ENCODE results near the gene ADRA2A.

The ADRA2A gene

DNA sequence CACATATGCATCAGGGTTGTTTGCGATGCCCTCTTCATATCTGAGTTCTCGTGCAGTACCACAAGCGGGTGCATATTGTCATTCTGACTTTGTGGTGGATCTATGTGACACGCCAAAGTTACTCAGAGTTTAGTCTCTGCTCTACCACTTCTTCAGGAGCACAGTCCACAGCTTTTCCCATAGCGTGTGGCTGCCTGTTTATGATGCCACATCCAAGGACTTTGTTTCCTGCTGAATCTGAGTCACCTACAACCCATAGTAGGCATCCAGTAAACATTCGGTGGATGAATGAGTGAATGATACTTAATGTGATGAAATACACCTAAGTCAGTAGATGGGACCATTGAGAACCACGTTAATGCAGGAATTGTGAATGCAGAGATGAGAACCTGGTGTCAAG, 15.0 kb downstream of the ADRA2A start:
- Mint-ChIP-seq H3K27me3 (peaks cover 24% of the 10 kb centered on the region), H3K9me3 (no peaks in the 10 kb centered on the region), H3K27ac (no peak overlapping the region), H3K4me3 (no peak overlapping the region), H3K4me1 (no peaks in the 10 kb centered on the region), H3K36me3 (no peaks in the 10 kb centered on the region)
- CTCF ChIA-PET = no interaction called here
- no peak for DNase-seq

DNA sequence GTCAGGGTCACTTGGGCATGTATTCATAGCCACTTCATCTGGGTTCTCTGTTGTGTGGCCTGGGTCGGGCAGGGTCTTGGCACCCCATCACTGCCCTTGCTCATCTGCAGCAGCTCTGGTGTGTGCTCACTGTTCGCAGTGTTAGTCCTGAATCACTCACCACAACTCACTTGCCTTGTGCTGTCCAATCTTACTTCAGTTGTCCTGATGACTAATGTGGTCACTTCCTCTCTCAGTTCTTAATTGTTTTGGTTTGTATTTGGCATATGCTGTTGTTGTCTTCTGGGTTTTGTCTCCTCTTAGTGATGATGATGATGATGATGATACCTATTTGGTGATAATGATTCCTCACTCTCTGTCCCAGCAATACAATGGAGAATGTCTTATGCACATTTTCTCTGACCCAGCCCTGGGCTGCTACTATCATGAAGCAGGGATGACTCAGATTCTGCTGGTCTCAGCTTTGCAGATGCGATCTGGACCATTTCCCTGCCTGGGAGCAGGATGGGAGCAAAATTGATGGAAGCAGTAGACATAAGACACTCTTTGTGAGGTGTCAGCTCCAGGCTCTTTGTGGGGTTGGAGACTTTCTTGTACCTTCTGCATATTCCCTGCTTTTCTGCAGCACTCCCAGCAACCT, 17.0 kb downstream of the ADRA2A start:
- Mint-ChIP-seq H3K36me3 (no peaks in the 10 kb centered on the region), H3K27me3 (peaks cover 24% of the 10 kb centered on the region), H3K4me1 (no peaks in the 10 kb centered on the region), H3K27ac (no peak overlapping the region), H3K4me3 (no peak overlapping the region), H3K9me3 (no peaks in the 10 kb centered on the region)
- no peak for DNase-seq
- CTCF ChIA-PET = no interaction called here

DNA sequence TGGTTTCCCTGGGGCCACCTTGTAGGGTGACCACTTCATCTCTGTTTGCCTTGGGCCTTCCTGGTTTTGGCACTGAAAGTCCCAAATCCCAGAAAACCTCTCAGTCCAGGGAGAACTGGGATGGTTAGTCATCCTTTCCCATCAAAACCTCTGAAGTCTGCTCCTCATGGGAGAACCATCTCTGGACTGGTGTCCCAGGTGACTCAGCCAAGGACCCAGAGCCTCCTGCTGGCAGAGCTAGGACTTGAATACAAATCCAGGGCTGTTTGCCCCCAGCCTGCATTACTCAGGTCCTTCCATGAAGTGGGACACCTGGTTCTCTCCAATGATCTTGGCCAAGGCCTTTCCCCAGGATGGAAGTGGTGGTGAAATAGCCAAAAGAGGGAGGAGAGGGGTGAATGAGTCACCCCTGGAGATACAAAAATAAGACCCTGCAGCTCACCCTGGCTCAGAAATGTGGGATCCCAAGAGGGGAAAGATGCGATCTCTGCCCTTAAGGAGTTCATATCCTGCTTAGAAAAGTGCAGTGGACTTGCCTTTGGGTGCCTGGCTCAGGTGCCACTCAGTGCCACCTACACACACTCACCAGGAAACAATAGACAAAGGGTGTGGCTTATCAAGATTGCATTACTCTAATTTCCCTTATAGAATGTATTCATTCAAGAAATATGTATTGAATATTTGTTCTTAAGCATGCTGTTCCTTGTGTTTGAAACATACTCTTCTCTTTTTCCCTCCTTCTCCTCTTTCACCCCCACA, 22.0 kb downstream of the ADRA2A start:
- CTCF ChIA-PET = no interaction called here
- Mint-ChIP-seq H3K9me3 (no peaks in the 10 kb centered on the region), H3K27ac (no peak overlapping the region), H3K4me3 (no peak overlapping the region), H3K27me3 (peaks cover 12% of the 10 kb centered on the region), H3K4me1 (no peaks in the 10 kb centered on the region), H3K36me3 (no peaks in the 10 kb centered on the region)
- DNase-seq = no peak

DNA sequence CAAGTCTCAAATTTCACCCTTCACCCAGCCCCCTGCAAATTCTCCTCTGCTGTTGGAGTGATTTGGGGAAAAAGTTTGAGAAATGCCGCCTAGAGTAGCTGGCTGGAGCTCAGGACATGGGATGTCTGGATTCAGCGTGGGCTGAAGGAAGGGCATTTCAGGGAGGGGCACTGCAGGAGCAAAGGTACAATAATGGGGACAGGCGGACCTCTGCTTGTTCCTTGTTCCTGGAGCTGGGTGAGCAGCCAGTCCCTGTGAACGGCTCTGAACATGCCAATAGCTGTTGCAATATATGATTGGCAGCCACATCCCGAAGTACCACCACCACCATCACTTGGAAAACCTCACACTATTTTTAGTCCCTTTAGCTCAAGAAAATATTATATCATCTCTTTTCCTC, 23.4 kb downstream of the ADRA2A start:
- Mint-ChIP-seq H3K36me3 (no peaks in the 10 kb centered on the region), H3K27me3 (peaks cover 12% of the 10 kb centered on the region), H3K9me3 (no peaks in the 10 kb centered on the region), H3K27ac (no peak overlapping the region), H3K4me3 (no peak overlapping the region), H3K4me1 (no peaks in the 10 kb centered on the region)
- DNase-seq = no peak
- CTCF ChIA-PET = no interaction called here

DNA sequence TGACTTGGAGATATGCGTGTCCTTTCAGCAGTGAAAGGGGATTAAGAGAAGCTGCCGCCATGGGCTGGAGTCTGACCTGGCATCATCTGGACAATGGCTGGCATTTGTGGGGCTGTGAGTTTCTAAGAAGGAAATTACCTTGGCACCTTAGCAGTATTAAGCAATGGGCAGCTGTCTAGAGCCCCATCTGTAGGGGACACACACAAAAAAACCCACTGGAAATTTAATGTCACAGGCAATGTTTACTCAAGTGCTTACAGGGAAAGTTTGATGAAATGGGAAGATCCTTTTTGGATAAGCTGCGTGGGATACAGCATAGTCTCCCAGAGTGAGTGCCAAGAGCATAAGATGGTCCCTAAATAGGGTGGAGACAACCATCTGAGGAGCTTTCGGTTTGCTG, 25.0 kb downstream of the ADRA2A start:
- no peaks in the 10 kb centered on the region for H3K4me1 Mint-ChIP-seq
- H3K9me3 Mint-ChIP-seq = no peaks in the 10 kb centered on the region
- H3K36me3 Mint-ChIP-seq = no peaks in the 10 kb centered on the region
- no peak for DNase-seq
- peaks cover 12% of the 10 kb centered on the region for H3K27me3 Mint-ChIP-seq
- no peak overlapping the region for H3K27ac Mint-ChIP-seq
- no peak overlapping the region for H3K4me3 Mint-ChIP-seq
- CTCF ChIA-PET = no interaction called here

GRCh38 chr10:111102359-111102837, 25.6 kb downstream of the ADRA2A start:
- H3K4me3 Mint-ChIP-seq = no peak overlapping the region
- no peaks in the 10 kb centered on the region for H3K36me3 Mint-ChIP-seq
- H3K9me3 Mint-ChIP-seq = no peaks in the 10 kb centered on the region
- CTCF ChIA-PET = no interaction called here
- no peaks in the 10 kb centered on the region for H3K4me1 Mint-ChIP-seq
- peaks cover 12% of the 10 kb centered on the region for H3K27me3 Mint-ChIP-seq
- H3K27ac Mint-ChIP-seq = no peak overlapping the region
- no peak for DNase-seq

DNA sequence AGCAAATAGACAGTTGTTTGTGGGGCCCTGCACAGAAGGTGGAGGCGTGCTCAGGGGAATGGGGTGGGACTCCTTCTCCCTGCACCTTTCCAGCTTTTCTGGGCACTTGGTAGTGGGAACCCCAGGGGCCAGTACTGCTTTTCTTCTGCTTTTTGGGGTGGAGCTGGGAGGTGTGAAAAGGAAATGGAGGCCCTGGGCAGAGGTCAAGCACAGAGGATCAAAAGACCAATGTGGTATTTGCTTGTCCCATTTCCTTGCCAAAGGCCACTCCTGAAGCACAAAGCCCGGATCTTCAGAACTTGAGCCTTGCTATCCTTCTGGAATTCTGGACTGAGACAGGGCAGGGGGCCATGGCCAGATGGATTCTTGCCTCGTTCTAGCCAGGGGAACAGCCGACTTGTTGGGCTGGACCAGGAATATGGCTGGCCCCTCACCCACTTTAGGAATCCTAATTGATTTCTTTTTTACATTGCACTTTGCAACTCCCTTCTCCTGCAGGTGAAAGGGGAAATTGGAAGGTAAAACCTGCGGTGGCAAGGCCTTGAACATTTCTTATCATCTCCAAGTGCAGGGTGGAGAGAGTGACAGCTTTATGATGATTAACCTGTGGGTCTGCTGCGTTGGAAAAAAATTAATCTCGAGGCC, 26.5 kb downstream of the ADRA2A start:
- H3K9me3 Mint-ChIP-seq = no peaks in the 10 kb centered on the region
- no peak for DNase-seq
- H3K36me3 Mint-ChIP-seq = no peaks in the 10 kb centered on the region
- CTCF ChIA-PET = no interaction called here
- no peaks in the 10 kb centered on the region for H3K4me1 Mint-ChIP-seq
- H3K27me3 Mint-ChIP-seq = peaks cover 12% of the 10 kb centered on the region
- no peak overlapping the region for H3K27ac Mint-ChIP-seq
- no peak overlapping the region for H3K4me3 Mint-ChIP-seq

- DNase-seq = no peak
- Mint-ChIP-seq H3K27me3 (peaks cover 7% of the 10 kb centered on the region), H3K4me1 (no peaks in the 10 kb centered on the region), H3K27ac (no peak overlapping the region), H3K4me3 (no peak overlapping the region), H3K9me3 (no peaks in the 10 kb centered on the region), H3K36me3 (no peaks in the 10 kb centered on the region)
- CTCF ChIA-PET = no interaction called here
Measured at GRCh38 chr10:111104811-111105210, 28.0 kb downstream of the ADRA2A start.

GRCh38 chr10:111106081-111106480, 29.3 kb downstream of the ADRA2A start:
- Mint-ChIP-seq H3K27me3 (peaks cover 4% of the 10 kb centered on the region), H3K27ac (no peak overlapping the region), H3K9me3 (no peaks in the 10 kb centered on the region), H3K36me3 (no peaks in the 10 kb centered on the region), H3K4me3 (no peak overlapping the region), H3K4me1 (no peaks in the 10 kb centered on the region)
- DNase-seq = no peak
- CTCF ChIA-PET = no interaction called here

DNA sequence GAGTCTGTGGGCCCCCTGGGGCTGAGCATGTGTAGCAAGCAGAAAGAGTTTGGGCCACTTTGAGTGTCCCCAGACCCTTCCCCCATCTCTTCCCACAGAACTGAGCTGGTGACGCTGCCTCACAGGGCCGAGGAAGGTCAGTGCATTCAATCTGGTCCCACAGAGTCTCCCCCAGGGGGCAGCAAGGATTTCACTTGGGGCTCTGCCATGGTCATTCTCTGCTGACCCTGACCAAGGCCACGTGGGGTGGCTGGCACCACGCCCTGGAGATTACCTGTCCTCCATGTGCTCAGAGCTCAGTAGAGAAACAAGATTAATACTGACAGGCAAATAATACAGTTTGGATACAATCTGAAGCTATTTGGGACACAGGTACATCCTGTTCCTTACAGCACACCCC, 30.2 kb downstream of the ADRA2A start:
- Mint-ChIP-seq H3K27ac (no peak overlapping the region), H3K4me1 (no peaks in the 10 kb centered on the region), H3K4me3 (no peak overlapping the region), H3K36me3 (no peaks in the 10 kb centered on the region), H3K9me3 (no peaks in the 10 kb centered on the region), H3K27me3 (peaks cover 3% of the 10 kb centered on the region)
- no peak for DNase-seq
- CTCF ChIA-PET = no interaction called here

DNA sequence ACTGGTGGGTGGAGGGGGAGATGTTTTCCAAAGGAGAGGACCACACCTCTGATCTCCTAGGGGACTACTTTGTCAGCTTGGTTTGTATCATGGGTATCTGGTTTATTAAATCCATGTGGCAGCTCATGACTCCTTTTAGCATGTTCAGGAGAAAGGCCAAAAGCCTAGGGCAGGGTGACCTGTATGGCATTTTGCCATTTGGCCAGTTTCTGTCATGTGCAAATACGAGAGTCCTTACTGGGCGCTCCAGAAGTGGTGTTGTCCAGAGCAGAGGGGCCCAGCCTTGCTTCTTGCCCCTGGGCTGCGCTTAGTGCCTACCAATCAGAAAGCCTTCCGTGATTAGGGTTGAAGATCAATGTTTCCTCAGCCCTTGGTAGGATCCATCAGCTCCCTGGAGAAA, 31.0 kb downstream of the ADRA2A start:
- Mint-ChIP-seq H3K9me3 (no peaks in the 10 kb centered on the region), H3K27ac (no peak overlapping the region), H3K4me1 (no peaks in the 10 kb centered on the region), H3K36me3 (no peaks in the 10 kb centered on the region), H3K4me3 (no peak overlapping the region), H3K27me3 (peaks cover 3% of the 10 kb centered on the region)
- DNase-seq = no peak
- CTCF ChIA-PET = no interaction called here

DNA sequence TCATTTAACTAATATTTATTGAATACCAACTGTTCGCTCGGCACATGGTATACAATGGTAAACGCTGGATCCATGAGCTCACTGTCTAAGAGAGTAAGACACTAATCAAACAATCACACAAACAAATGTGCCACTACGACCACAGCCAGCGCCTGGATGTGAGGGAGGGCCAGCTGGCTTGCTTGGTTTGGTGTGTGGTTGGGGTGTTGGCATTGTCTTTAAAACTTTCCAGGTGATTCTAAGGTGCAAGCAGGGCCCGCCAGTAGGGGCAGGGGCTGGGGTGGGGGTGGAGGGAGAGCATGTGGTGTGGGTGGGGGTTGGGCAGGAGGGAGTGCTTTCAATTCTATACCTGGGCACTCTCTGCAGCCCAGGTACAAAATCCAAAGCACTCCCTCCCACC, 31.6 kb downstream of the ADRA2A start:
- Mint-ChIP-seq H3K27ac (no peak overlapping the region), H3K4me1 (no peaks in the 10 kb centered on the region), H3K4me3 (no peak overlapping the region), H3K9me3 (no peaks in the 10 kb centered on the region), H3K27me3 (peaks cover 3% of the 10 kb centered on the region), H3K36me3 (no peaks in the 10 kb centered on the region)
- DNase-seq = no peak
- CTCF ChIA-PET = no interaction called here

- H3K9me3 Mint-ChIP-seq = no peaks in the 10 kb centered on the region
- no peaks in the 10 kb centered on the region for H3K36me3 Mint-ChIP-seq
- peaks cover 9% of the 10 kb centered on the region for H3K4me1 Mint-ChIP-seq
- CTCF ChIA-PET = no interaction called here
- peaks cover 3% of the 10 kb centered on the region for H3K27me3 Mint-ChIP-seq
- no peak overlapping the region for H3K27ac Mint-ChIP-seq
- DNase-seq = no peak
- H3K4me3 Mint-ChIP-seq = no peak overlapping the region
Measured at GRCh38 chr10:111109501-111110242, 32.8 kb downstream of the ADRA2A start.

- no peaks in the 10 kb centered on the region for H3K36me3 Mint-ChIP-seq
- H3K27ac Mint-ChIP-seq = no peak overlapping the region
- no peak for DNase-seq
- H3K27me3 Mint-ChIP-seq = peaks cover 3% of the 10 kb centered on the region
- CTCF ChIA-PET = no interaction called here
- no peak overlapping the region for H3K4me3 Mint-ChIP-seq
- H3K4me1 Mint-ChIP-seq = peaks cover 11% of the 10 kb centered on the region
- H3K9me3 Mint-ChIP-seq = no peaks in the 10 kb centered on the region
Measured at GRCh38 chr10:111110771-111111170, 33.9 kb downstream of the ADRA2A start.

Measured in activated naive CD4-positive, alpha-beta T cell treated with anti-CD3 and anti-CD28 coated beads, Interleukin-2, amount 10 ng/mL, durations not matched to agents 7 days and 5 days (primary cell).